Heart left ventricle (tissue), 13 donors: ENCODE data around the gene CIB4.

Experiments used
- POLR2A ChIP-seq, 2 donors: fragments of 450-650 bp; IDR thresholded peaks; one replicate each; pipeline ENCODE4 v1.6.1; 2017; ENCODE audit warnings: antibody characterized with exemption in 2 of 2, mild to moderate bottlenecking in 2 of 2, moderate library complexity in 2 of 2
- TF ChIP-seq, protein P1 (sequence below), 12 donors: fragments of 200-600 bp; sonication (generic) in 4 of 12; IDR thresholded peaks; one replicate each; pipeline versions ENCODE4 v1.5.0 to v1.8.0; 2018 to 2022; ENCODE audit warnings: antibody characterized with exemption in 12 of 12, mild to moderate bottlenecking in 5 of 12
- donor health status: ischemic (EF 13 %, LVEDD 7.1; RV severe dilation, severe dysfunction).
- donor health status: DM: no; HTN: yes; CAD: no.
- donor health status: DM: no; HTN: no; CAD: no.
- donor health status: ischemic (EF 25% LVEDD 6.9; RV normal size, moderate dysfunction).
- donor health status: ischemic (EF 25% LVEDD 5.7; RV mildly dilated, moderate dysfunction).
- donor health status: ischemic (EF 35%, LVEDD 5.7; RV mildly dilated, moderate dysfunction).
- donor health status: nonischemic (EF 11% LVEDD 7.7; RV severe dilation, severe dysfunction).
- donor health status: DM: yes; HTN: yes; CAD: no.
- donor health status: PGD.
- donor health status: ischemic (EF 29% LVEDD 5.4; RV normal size, mild dysfunction).
- donor health status: nonischemic (EF 23%, LVEDD 6.1; RV moderate dilation, normal function).

DNA sequence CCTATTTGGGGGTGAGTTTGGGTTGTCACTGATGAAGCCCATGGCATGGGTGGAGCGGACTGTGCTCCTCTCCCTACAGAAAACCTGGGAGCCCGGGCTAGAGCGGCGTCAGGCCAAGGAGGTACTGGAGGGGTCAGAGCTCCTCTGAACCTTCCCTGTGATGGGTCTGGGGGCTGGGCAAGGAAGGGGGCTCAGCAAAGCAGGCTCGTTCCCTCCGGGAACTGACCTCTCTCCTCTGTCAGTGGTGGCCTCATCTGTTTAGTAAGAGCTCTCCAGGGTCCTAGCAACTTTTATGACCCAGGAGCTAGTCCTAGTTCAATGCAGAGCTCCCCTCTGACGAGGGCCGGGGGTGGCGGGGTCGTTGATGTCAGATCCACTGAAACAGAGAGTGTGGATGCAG lies 100.9 kb downstream of the CIB4 start:
- TF ChIP-seq, protein P1, sequence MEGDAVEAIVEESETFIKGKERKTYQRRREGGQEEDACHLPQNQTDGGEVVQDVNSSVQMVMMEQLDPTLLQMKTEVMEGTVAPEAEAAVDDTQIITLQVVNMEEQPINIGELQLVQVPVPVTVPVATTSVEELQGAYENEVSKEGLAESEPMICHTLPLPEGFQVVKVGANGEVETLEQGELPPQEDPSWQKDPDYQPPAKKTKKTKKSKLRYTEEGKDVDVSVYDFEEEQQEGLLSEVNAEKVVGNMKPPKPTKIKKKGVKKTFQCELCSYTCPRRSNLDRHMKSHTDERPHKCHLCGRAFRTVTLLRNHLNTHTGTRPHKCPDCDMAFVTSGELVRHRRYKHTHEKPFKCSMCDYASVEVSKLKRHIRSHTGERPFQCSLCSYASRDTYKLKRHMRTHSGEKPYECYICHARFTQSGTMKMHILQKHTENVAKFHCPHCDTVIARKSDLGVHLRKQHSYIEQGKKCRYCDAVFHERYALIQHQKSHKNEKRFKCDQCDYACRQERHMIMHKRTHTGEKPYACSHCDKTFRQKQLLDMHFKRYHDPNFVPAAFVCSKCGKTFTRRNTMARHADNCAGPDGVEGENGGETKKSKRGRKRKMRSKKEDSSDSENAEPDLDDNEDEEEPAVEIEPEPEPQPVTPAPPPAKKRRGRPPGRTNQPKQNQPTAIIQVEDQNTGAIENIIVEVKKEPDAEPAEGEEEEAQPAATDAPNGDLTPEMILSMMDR (IDR thresholded peaks at IDR 0.05), result no peak
- TF ChIP-seq POLR2A (IDR thresholded peaks at IDR 0.05), result no peak
